Stomach (tissue), 4 donors: ENCODE data around the gene ATP13A1.

Experiments used
- POLR2A ChIP-seq, 4 donors: fragments of 450-650 bp; IDR thresholded peaks; one replicate each; pipeline ENCODE4 v1.6.1; 2016; ENCODE audit warnings: antibody characterized with exemption in 4 of 4, control low read depth in 2 of 4, mild to moderate bottlenecking in 1 of 4, moderate library complexity in 1 of 4
- TF ChIP-seq, protein P1 (sequence below), 7 experiments: fragments of 450-650 bp in 4 of 7; fragments of 200-600 bp in 3 of 7; sonication (generic) in 3 of 7; IDR thresholded peaks; one replicate each; pipeline ENCODE4 v1.5.1; 2016 to 2019; ENCODE audit warnings: antibody characterized with exemption in 7 of 7, control low read depth in 2 of 7, mild to moderate bottlenecking in 1 of 7

DNA sequence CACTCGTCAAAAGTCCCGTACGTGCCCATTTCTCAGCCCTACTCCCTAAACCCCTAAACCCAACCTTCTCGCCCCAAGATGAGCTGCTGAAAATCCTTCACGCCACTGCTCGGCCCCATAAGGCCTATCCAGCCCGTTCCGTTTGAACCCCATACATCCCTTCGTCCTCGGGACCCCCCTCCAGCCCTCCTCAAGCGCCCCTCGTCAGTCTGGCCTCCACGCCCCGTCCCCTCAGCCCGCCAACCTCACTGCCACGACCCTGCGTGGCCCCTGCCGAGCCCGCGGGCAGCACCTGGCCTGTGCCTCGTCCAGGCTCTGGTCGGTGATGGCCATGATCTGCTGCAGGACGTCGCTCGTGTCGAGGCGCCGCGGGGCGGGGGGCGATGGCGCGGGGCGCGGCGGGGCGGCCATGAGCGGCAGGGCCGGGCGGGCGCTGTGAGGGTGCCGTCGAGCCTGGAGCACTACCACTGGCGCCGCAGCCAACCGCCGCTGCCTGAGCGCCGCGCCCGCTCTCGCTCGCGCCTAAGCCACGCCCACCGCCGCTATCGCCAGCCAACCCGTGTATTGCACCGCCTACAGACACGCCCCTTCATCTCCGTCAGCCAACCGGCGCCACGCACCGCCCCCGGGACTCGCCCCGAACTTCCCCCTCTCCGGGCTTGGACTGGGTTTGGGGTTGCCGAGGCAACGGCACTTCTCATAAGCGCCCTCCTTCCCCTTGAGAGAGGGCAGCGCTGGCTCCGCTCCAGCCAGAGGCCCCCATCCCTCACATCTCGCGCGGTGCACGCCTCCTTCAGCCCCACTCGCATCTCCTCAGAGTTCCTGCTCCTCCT is 45.0 kb downstream of the ATP13A1 start, which contains the start of gene PBX4:
- TF ChIP-seq, protein P1, sequence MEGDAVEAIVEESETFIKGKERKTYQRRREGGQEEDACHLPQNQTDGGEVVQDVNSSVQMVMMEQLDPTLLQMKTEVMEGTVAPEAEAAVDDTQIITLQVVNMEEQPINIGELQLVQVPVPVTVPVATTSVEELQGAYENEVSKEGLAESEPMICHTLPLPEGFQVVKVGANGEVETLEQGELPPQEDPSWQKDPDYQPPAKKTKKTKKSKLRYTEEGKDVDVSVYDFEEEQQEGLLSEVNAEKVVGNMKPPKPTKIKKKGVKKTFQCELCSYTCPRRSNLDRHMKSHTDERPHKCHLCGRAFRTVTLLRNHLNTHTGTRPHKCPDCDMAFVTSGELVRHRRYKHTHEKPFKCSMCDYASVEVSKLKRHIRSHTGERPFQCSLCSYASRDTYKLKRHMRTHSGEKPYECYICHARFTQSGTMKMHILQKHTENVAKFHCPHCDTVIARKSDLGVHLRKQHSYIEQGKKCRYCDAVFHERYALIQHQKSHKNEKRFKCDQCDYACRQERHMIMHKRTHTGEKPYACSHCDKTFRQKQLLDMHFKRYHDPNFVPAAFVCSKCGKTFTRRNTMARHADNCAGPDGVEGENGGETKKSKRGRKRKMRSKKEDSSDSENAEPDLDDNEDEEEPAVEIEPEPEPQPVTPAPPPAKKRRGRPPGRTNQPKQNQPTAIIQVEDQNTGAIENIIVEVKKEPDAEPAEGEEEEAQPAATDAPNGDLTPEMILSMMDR (IDR thresholded peaks at IDR 0.05) = no peak
- TF ChIP-seq POLR2A (IDR thresholded peaks at IDR 0.05) = no peak
